Ascending aorta (tissue), 2 donors: ENCODE results near the gene HSDL2. TPM values are rescaled to one million over a fixed set of nuclear protein-coding genes. Genes with fewer than 3 reads are reported as not detected.

Experiments used
- DNase-seq, 2 donors: peaks; one replicate each; pipeline ENCODE4 v3.0.0-alpha.2; 2019; ENCODE audit warnings: low spot score in 2 of 2
- H3K27ac ChIP-seq, 2 donors: fragments of 200-600 bp; sonication (generic); one replicate each; pipeline ENCODE4 v1.5.1; 2016 to 2017; ENCODE audit warnings: mild to moderate bottlenecking in 1 of 2
- H3K27me3 ChIP-seq: fragments of 200-600 bp; sonication (generic); one replicate; pipeline ENCODE4 v1.5.1; 2017
- H3K36me3 ChIP-seq, 2 donors: fragments of 200-600 bp; sonication (generic); one replicate each; pipeline ENCODE4 v1.5.1; 2016
- H3K4me1 ChIP-seq, 2 donors: fragments of 200-600 bp; sonication (generic); one replicate each; pipeline ENCODE4 v1.5.1; 2016 to 2017; ENCODE audit warnings: mild to moderate bottlenecking in 1 of 2
- H3K4me3 ChIP-seq, 2 donors: fragments of 200-600 bp; sonication (generic); one replicate each; pipeline ENCODE4 v1.5.1; 2016 to 2017; ENCODE audit warnings: mild to moderate bottlenecking in 1 of 2
- H3K9me3 ChIP-seq, 2 donors: fragments of 200-600 bp; sonication (generic); one replicate each; pipeline ENCODE4 v1.5.1; 2016
- intact Hi-C: fragments of 100-400 bp; cut with DNase I; formaldehyde crosslinking; loops from one replicate; pipeline ENCODE4 v1.15.1; 2023
- total RNA-seq: library from RNA; depleted of rRNA; stranded (reverse); fragments of >200 nt; gene quantifications from one replicate; pipeline ENCODE4 v1.1.0, GENCODE V29; 2016
- TF ChIP-seq, protein P1 (sequence below), 3 experiments: fragments of 200-600 bp in 2 of 3; fragments of 450-650 bp in 1 of 3; sonication (generic) in 2 of 3; IDR thresholded peaks; one replicate each; pipeline ENCODE4 v1.5.1; 2016 to 2019; ENCODE audit warnings: antibody characterized with exemption in 3 of 3, mild to moderate bottlenecking in 1 of 3, moderate library complexity in 1 of 3

Gene HSDL2
- total RNA-seq, 1 donor from 2014 or later = 18.6 TPM

- no peaks in the 10 kb centered on the region for H3K36me3 ChIP-seq
- intact Hi-C loops = loop anchor here (5.0 kb wide), 4 partner anchors 43 to 327 kb away; partner anchors contain the start of genes PTBP3 and SNX30
- no peak for DNase-seq
- peaks cover 0 to 14% of the 10 kb centered on the region in 2 donors for H3K9me3 ChIP-seq
- H3K27me3 ChIP-seq = no peaks in the 10 kb centered on the region
- H3K27ac ChIP-seq = no peak overlapping the region
- TF ChIP-seq, protein P1, sequence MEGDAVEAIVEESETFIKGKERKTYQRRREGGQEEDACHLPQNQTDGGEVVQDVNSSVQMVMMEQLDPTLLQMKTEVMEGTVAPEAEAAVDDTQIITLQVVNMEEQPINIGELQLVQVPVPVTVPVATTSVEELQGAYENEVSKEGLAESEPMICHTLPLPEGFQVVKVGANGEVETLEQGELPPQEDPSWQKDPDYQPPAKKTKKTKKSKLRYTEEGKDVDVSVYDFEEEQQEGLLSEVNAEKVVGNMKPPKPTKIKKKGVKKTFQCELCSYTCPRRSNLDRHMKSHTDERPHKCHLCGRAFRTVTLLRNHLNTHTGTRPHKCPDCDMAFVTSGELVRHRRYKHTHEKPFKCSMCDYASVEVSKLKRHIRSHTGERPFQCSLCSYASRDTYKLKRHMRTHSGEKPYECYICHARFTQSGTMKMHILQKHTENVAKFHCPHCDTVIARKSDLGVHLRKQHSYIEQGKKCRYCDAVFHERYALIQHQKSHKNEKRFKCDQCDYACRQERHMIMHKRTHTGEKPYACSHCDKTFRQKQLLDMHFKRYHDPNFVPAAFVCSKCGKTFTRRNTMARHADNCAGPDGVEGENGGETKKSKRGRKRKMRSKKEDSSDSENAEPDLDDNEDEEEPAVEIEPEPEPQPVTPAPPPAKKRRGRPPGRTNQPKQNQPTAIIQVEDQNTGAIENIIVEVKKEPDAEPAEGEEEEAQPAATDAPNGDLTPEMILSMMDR (IDR thresholded peaks at IDR 0.05) = no peak
- H3K4me1 ChIP-seq = peaks cover 3 to 10% of the 10 kb centered on the region in 2 donors
- no peak overlapping the region for H3K4me3 ChIP-seq
Measured at GRCh38 chr9:112489876-112490666, 110.2 kb downstream of the HSDL2 start.

GRCh38 chr9:112493393-112494137 is 113.7 kb downstream of the HSDL2 start:
- Histone ChIP-seq H3K27ac (peak overlapping the region in 1 of 2 donors; percentile 55), H3K4me1 (peaks cover 0 to 4% of the 10 kb centered on the region in 2 donors)
- intact Hi-C loops = no loop called here

DNA sequence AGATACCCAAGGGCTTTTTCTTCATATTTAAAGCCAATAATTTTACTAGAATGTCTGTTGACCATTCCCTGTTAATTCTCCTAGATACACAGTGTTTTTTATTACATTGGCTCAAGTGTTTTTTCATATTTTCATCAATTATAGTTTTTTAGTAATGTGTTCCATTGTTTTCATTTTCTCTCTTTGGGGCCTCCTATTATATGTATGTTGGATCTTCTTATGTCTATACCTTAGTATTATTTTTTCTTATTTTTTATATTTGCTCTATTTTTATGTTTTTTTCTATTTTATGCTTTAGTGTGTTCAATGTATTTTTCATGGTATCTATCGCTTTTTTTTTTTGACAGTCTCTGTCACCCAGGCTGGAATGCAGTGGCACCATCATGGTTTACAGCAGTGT is 114.2 kb downstream of the HSDL2 start:
- Histone ChIP-seq H3K27ac (no peak overlapping the region), H3K9me3 (peaks cover 0 to 14% of the 10 kb centered on the region in 2 donors), H3K27me3 (no peaks in the 10 kb centered on the region), H3K4me3 (no peak overlapping the region), H3K36me3 (no peaks in the 10 kb centered on the region), H3K4me1 (peaks cover 0 to under 1% of the 10 kb centered on the region in 2 donors)
- intact Hi-C loops = no loop called here
- TF ChIP-seq, protein P1 (IDR thresholded peaks at IDR 0.05) = no peak
- no peak for DNase-seq

More at GRCh38 chr9:112493393-112494137, 113.7 kb downstream of the HSDL2 start:
- TF ChIP-seq, protein P1 (IDR thresholded peaks at IDR 0.05) = no peak
- H3K27me3 ChIP-seq = no peaks in the 10 kb centered on the region
- no peaks in the 10 kb centered on the region for H3K36me3 ChIP-seq
- no peak overlapping the region for H3K4me3 ChIP-seq
- no peak for DNase-seq
- H3K9me3 ChIP-seq = peaks cover 0 to 14% of the 10 kb centered on the region in 2 donors

GRCh38 chr9:112495614-112496013 is 115.7 kb downstream of the HSDL2 start:
- no peak for DNase-seq
- Histone ChIP-seq H3K4me1 (no peaks in the 10 kb centered on the region), H3K4me3 (no peak overlapping the region), H3K9me3 (peaks cover 0 to 14% of the 10 kb centered on the region in 2 donors), H3K36me3 (no peaks in the 10 kb centered on the region), H3K27ac (no peak overlapping the region), H3K27me3 (no peaks in the 10 kb centered on the region)
- intact Hi-C loops = no loop called here
- TF ChIP-seq, protein P1 (IDR thresholded peaks at IDR 0.05) = no peak

DNA sequence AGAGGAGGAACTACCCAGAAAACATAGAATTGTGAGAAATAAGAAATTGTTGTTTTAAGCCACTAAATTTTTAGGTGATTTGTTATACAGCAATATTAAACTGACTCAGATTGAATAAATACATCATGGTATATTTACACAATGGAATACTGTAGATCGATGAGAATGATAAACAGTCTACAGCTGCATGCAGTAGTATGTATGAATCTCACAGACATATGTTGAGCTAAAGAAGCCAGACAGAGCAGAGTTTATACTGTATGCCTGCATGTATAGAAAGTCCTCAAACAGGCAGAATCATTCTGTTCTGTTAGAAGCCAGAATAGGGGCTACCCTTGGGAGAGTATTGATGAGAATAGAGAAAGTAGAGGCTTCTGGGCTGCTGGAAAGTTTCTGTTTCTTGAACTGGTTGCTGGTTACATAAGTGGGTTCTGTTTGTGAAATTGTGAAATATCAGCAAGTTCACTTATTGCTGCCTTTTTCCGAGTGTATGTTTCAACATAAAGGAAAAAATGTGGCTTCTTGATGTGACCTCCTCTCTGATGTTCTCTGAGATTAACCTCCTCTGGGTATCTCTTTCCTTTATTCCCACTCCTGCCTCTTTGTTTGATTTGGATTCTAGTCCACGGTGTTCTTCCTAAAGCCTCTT is 116.3 kb downstream of the HSDL2 start:
- no peaks in the 10 kb centered on the region for H3K4me1 ChIP-seq

More for the DNA sequence above, 116.3 kb downstream of the HSDL2 start:
- H3K36me3 ChIP-seq = no peaks in the 10 kb centered on the region
- intact Hi-C loops = no loop called here
- no peaks in the 10 kb centered on the region for H3K27me3 ChIP-seq
- DNase-seq = no peak
- TF ChIP-seq, protein P1 (IDR thresholded peaks at IDR 0.05) = no peak
- H3K4me3 ChIP-seq = no peak overlapping the region
- H3K9me3 ChIP-seq = peaks cover 0 to 14% of the 10 kb centered on the region in 2 donors
- no peak overlapping the region for H3K27ac ChIP-seq
